ENCODE data around the gene ZFP62.

The ZFP62 gene

DNA sequence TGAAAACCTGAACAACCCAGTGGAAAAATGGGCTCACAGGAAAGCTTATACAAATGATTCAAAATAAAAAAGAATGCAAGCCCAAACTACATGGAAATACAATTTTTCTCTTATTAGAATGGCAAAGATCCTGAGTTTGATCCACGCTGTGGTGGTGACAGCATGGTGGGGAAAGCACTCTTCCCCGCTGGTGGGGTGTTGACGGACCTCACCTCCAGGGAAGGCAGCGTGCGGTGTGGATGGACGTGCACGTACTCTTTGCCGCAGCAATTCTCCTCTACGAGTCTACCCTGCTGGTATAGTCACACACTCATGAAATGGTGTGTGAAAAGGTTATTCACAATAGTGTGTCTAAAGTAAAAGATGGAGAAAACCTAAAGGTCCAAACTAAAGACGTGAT is 5.9 kb upstream of the ZFP62 start:
- no peak for DNase-seq

- DNase-seq, result no peak
Measured at GRCh38 chr5:180865981-180866695, 5.1 kb upstream of the ZFP62 start.

- no peak for DNase-seq
Measured at GRCh38 chr5:180862645-180863044, 1.6 kb upstream of the ZFP62 start.

DNA sequence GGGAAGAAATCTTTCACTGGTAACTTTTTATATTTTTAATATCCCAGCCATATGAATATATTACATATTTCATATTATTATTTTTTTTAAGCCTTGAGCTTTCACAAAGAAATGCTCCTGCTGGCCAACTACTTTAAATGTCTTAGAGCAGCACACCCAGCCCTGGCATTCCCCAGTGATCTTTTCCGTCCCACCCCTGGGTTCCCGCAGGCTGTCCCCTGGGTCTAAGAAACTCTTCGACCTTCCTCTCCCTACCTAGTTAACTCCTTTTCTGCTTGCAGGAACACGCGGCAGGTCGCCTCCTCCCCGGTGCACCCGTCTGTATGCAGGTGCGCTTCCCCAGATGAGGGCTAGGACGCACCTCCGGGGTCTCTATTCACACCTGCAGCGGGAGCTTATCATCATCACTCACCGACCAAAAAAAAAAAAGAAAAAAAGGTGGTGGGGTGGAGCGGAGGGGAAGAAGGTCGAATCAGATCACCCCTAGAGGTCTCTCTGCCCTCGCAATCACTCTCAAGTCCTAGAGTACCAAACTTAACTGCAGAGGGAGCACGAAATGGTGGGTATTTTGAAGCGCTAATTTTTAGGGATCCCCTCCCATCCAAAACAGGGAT is 696 bp downstream of the ZFP62 start:
- no peak for DNase-seq

- DNase-seq, result no peak
Measured at GRCh38 chr5:180858586-180858985, 2.5 kb downstream of the ZFP62 start.

DNA sequence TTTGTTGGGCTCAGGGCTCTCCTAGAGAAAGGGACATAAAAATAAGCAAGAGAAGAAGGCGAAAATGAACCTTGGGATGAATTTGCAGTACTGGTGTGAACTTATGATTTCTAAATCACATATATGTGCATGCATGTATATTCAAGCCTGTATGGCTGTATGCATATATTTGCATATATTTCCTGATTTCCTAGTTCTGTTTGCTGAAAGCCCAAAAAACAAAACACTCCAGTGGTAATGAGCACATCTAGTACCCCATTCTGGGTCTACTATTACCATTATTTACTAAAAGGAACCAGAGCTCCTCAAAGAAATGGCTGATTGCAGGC is 7.3 kb downstream of the ZFP62 start:
- DNase-seq, result no peak

- DNase-seq, result no peak
Measured at GRCh38 chr5:180853121-180853847, 7.8 kb downstream of the ZFP62 start.

DNA sequence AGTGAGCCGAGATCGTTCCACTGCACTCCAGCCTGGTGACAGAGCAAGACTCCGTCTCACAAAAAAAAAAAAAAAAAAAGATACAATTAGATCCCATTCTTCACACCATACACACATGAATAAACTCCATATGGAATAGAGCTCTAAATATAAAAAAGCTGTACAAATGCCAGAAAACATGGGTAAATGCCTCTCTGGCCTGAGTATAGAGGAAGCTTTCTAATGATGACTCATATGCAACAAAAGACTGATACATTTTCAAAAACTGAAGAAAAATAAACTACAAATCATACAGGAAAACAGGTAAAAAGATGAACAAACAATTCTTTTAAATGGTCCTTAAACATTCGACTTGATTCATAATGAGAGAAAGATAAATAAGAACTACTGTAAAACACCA is 8.6 kb downstream of the ZFP62 start:
- DNase-seq, result no peak

GRCh38 chr5:180850434-180851078 is 10.5 kb downstream of the ZFP62 start:
- no peak for DNase-seq

DNA sequence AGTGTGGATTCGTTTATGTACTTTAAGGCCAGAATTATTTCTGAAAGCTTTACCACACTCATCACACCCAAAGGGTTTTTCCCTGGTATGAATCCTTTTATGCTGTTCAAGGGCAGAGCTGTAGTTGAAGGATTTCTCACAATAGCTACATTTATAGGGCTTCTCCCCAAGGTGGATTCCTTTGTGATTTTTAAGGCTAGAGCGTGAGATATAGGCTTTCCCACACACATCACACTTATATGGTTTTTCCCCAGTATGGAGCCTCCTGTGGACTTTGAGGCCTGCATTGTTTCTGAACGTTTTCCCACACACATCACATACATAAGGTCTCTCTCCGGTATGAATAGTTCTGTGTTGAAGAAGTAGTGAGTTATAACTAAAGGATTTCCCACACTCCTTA is 11.2 kb downstream of the ZFP62 start:
- no peak for DNase-seq

GRCh38 chr5:180848878-180849277 is 12.2 kb downstream of the ZFP62 start:
- no peak for DNase-seq

DNA sequence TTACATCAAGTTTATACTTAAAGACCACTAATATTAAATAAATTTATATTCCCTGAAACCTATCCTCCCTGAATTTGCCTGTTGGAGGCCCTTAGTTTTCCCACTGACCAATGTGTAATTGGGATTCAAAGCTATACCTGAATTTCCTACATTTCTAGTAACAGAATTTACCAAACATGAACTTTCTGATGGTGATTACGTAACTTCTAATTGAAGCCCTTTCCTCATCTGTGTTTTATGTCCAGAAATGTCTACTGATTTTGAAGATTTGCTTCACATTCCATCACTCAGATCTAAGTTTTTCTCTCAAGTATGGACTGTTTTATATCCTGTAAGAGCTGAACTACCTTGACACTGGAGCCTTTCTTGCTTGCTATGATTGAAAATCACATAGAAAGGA is 12.8 kb downstream of the ZFP62 start:
- no peak for DNase-seq

GRCh38 chr5:180847026-180847425 is 14.1 kb downstream of the ZFP62 start:
- DNase-seq, result no peak

GRCh38 chr5:180844858-180845257 is 16.2 kb downstream of the ZFP62 start:
- DNase-seq, result no peak

DNA sequence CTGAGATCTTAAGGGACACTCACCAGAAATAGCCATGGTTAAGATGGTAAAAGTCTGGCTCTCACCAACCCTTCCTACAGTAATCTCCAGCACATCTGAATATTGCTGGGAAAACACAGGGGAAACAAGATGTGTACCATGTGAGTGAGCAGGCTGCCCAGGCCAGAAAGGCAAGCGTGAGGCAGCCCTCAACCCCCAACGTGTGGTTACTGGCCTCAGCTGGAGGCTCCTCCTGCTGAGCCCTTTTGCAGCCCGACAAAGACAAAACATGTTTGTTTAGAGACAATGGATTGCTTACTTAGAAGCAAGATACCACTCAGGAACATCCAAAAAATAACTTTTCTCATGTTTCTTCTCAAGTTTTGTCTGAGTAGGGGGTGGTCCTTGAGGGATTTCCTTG is 16.6 kb downstream of the ZFP62 start:
- DNase-seq, result no peak

DNA sequence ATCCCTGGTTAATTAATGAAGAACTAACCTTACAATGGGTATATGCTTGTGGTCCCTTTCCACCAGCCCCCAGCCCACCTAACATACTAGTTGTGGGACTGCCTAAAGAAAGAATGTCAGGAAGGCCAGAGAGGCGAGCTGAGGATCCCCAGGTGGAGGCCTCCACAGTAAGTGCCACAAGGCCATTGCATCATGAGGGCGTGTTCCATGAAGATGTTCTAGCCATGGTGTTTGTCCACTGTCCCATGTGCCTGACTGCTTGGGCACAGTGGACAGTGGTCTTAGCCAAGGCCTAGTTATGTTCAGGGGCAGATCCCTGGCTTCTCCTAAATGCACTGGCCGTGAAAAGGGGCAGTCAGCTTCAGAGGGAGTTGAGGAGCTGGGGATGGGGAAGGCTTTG is 21.1 kb downstream of the ZFP62 start:
- no peak for DNase-seq

- DNase-seq, result no peak
Measured at GRCh38 chr5:180839227-180839626, 21.8 kb downstream of the ZFP62 start.

DNA sequence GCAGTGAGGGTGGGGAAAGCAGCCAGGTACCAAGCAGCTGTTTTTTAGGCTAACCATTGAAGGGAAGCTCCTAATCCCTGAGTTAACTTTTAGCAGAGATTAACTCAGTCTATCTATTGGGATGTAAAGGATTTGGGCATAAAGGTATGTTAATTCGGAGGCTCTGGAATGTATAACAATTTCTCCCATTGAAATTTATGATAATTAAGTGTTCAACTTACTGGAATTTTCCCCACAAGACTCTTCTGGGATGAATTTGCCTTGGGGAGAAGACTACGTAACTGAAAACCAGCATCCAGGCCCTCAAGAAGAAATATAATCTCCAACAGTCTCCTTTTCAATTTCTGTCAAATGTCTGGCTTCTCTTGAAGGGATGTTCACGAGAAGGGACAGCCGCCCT is 23.6 kb downstream of the ZFP62 start:
- DNase-seq, result no peak

DNA sequence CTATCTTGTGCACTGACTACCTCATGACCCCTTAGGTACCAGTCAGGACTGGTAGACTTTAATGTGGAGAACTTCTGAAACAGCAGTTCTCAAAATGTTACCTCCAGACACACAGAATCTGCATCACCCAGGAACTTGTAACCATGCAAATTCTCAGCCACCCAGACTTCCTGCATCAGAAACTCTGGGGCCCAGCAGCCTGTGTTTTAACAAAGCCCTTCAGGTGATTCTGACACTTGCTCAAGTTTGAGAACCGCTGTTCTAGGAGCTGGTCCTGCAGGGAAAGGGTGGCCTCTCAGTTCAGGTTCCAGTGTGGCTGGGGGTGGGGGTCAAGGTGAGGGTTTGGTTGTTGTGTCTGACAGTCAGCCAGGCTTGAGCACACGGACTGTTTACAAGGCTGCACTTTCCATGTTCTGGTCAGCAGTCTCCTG is 28.4 kb downstream of the ZFP62 start:
- DNase-seq, result peak; percentile 35

DNA sequence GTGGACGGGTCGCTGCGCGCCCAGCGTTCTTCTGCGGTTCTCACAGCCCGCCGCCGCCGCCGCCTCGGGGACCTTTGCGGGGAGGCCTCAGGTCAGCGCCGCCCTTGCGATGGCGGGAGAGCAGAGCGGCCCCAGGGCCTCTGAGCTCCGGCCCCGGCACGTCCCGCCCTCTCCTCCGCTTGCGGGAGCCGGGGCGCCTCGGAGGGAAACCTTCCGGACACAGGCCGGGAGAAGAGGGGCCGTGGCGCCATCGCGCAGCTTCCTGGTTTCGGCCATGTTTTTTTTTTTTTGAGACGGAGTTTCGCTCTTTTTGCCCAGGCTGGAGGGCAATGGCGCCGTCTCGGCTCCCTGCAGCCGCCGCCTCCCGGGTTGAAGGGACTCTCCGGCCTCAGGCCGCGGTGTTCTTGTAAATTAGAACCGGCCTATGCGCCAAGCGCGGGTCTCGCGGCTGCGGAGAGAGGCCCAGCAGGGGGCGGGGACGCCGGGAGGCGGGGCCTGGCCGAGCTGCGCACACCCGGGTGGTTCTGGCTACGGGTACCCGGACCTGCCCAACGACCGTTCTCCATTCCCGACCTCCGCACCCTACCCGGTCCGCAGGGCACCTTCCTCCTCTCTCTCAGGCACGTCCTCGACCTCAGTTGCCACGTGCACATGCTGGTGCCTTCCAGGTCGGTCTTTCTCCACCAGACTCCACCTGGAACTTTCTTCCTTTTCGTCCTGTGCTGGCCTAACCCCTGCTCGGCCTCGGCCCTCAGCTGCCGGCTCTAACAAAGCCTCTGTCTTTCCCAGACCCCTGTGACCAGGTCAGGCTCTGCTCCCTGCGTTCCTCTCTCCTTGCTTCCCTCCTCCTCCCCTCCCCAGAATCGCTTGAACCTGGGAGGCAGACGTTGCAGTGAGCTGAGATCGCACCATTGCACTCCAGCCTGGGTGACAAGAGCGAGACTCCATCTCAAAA is 29.7 kb downstream of the ZFP62 start:
- DNase-seq, result peak; percentile 71

GRCh38 chr5:180830253-180831138 is 30.6 kb downstream of the ZFP62 start:
- peak; percentile 76 for DNase-seq

- DNase-seq, result no peak
Measured at GRCh38 chr5:180829726-180830125, 31.4 kb downstream of the ZFP62 start.

Data from activated CD4-positive, alpha-beta T cell treated with anti-CD3 and anti-CD28 coated beads, Interleukin-2, amount 50 U/mL, for 1 hour (primary cell).